Right lobe of liver (tissue), 6 donors: ENCODE results near the gene MYOF. TPM values are rescaled to one million over a fixed set of nuclear protein-coding genes. Genes with fewer than 3 reads are reported as not detected.

Experiments used
- ATAC-seq, 4 donors: fragments of 200-7000 bp; cut with Tn5 transposase; one replicate each; pipeline ENCODE4 v1.9.1; 2020; ENCODE audit warnings: mild to moderate bottlenecking in 4 of 4, moderate library complexity in 4 of 4
- DNase-seq, 3 donors: peaks; one replicate each; pipeline ENCODE4 v3.0.0-alpha.2; 2020
- H3K27ac ChIP-seq, 3 donors: fragments of 200-600 bp; one replicate each; pipeline ENCODE4 v1.8.0; 2022
- H3K27me3 ChIP-seq, 2 donors: fragments of 200-600 bp; one replicate each; pipeline ENCODE4 v1.8.0; 2022
- H3K36me3 ChIP-seq, 4 donors: fragments of 200-600 bp; sonication (generic) in 1 of 4; one replicate each; pipeline versions ENCODE4 v1.5.1 to v1.8.0; 2017 to 2022; ENCODE audit warnings: control low read depth in 1 of 4
- H3K4me1 ChIP-seq, 4 donors: fragments of 200-600 bp; sonication (generic) in 1 of 4; one replicate each; pipeline versions ENCODE4 v1.5.1 to v1.8.0; 2017 to 2022; ENCODE audit warnings: control low read depth in 1 of 4
- H3K4me3 ChIP-seq, 3 donors: fragments of 200-600 bp; one replicate each; pipeline ENCODE4 v1.8.0; 2022
- H3K9me3 ChIP-seq, 4 donors: fragments of 200-600 bp; sonication (generic) in 1 of 4; one replicate each; pipeline versions ENCODE4 v1.5.1 to v1.8.0; 2017 to 2022; ENCODE audit warnings: control low read depth in 1 of 4
- POLR2A ChIP-seq: fragments of 450-650 bp; IDR thresholded peaks from one replicate; pipeline ENCODE4 v1.6.1; 2017; ENCODE audit warnings: antibody characterized with exemption, mild to moderate bottlenecking
- WGBS: methylation state at CpG from one replicate; pipeline ENCODE4 v1.1.6; 2018; ENCODE audit warnings: low coverage, low lambda C conversion rate; ENCODE audit not compliant: insufficient coverage; ENCODE audit errors: missing lambda C conversion rate; 5-methylcytosine and 5-hydroxymethylcytosine counted together
- intact Hi-C, 2 donors: fragments of 100-400 bp; cut with DNase I; formaldehyde crosslinking; loops; one replicate each; pipeline versions ENCODE4 v1.11.2 to v1.14.1; 2022
- total RNA-seq, 6 experiments: library from RNA; depleted of rRNA in 2 of 6; stranded (reverse); fragments of >200 nt in 2 of 6; fragmentation: NEBNext Ultra II Directional in 3 of 6; extraction: Animal tissue kit (Norgen Biotek cat#: 25700) in 3 of 6; gene quantifications; one replicate each; pipeline versions ENCODE4 v1.1.0 to v1.2.4, GENCODE V29; 2016 to 2023
- TF ChIP-seq, protein P1 (sequence below), 4 donors: fragments of 200-600 bp in 3 of 4; fragments of 450-650 bp in 1 of 4; IDR thresholded peaks; one replicate each; pipeline versions ENCODE4 v1.5.1 to v1.8.0; 2016 to 2022; ENCODE audit warnings: antibody characterized with exemption in 4 of 4, mild to moderate bottlenecking in 2 of 4
- donor health status: DM: no; HTN: yes; CAD: no.
- donor health status: DM: no; HTN: no; CAD: no.
- donor health status: DM: no; HTN: no; CAD: no.
- donor health status: DM: no; HTN: yes; CAD: no.
- donor health status: DM: no; HTN: yes; CAD: no.

Gene MYOF
- total RNA-seq, 6 experiments from 2014 or later = 1.9 to 14.6 (median 3.2) TPM

DNA sequence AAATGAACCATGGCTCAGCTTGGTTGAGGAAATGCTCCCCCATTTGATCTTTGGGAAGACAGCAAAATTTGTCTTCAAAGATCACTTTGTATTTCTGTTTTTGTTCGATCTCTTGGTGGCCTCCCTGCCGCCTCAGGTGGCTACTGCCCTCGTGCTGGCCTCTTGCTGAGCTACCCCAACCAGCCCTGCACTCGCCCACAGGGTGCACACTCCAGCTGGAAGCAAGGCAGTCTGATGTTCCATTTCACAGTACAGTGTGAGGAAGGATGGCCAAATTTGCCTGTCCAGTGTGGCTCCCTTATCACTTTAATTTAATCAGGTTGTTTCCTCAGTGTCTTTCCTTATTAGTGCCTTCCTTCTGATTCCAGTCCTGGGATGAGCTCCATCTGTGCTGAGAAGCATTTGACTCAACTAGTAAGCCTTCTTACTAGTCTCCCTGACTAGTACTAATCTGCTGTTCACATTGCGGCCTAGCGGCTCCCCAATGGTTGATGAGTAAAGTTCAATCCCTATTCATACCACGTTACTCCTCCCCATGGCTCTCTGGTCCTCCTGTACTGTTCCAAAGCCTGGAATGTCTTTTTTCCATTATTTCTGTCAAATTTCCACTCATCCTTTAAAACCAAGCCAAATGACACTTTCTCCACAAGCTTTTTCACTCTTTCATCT lies 8.2 kb downstream of the MYOF start:
- TF ChIP-seq POLR2A = no peak
- TF ChIP-seq, protein P1, sequence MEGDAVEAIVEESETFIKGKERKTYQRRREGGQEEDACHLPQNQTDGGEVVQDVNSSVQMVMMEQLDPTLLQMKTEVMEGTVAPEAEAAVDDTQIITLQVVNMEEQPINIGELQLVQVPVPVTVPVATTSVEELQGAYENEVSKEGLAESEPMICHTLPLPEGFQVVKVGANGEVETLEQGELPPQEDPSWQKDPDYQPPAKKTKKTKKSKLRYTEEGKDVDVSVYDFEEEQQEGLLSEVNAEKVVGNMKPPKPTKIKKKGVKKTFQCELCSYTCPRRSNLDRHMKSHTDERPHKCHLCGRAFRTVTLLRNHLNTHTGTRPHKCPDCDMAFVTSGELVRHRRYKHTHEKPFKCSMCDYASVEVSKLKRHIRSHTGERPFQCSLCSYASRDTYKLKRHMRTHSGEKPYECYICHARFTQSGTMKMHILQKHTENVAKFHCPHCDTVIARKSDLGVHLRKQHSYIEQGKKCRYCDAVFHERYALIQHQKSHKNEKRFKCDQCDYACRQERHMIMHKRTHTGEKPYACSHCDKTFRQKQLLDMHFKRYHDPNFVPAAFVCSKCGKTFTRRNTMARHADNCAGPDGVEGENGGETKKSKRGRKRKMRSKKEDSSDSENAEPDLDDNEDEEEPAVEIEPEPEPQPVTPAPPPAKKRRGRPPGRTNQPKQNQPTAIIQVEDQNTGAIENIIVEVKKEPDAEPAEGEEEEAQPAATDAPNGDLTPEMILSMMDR (IDR thresholded peaks at IDR 0.05) = no peak
- ATAC-seq (no peak), DNase-seq (no peak)
- no peaks in the 10 kb centered on the region for H3K27me3 ChIP-seq
- WGBS = 78% methylated on average over 6 of the region's 7 CpGs
- intact Hi-C loops = no loop called here
- no peak overlapping the region for H3K4me3 ChIP-seq
- no peaks in the 10 kb centered on the region for H3K9me3 ChIP-seq
- no peaks in the 10 kb centered on the region for H3K4me1 ChIP-seq
- H3K27ac ChIP-seq = no peak overlapping the region
- no peaks in the 10 kb centered on the region for H3K36me3 ChIP-seq

DNA sequence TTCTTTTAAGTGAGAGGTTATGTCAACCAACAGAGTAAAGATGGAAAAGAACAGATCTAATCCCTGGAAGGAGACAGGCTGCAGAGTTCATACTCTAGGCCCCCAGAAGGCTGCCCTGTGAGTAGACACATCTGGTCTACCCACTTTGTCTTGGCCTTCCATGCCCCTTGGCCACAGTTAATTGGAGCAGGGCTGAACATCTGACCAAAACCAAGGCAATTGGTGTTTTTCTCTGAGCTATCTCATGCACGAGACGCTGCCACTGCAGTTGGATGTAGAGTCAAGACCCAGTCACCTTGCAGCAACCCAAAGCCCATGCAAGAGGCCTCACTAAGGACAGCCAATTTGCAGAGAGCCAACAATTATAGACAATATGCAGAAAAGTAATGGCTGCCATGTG lies 9.0 kb downstream of the MYOF start:
- Histone ChIP-seq H3K9me3 (no peaks in the 10 kb centered on the region), H3K4me1 (no peaks in the 10 kb centered on the region), H3K36me3 (no peaks in the 10 kb centered on the region), H3K4me3 (no peak overlapping the region), H3K27ac (no peak overlapping the region), H3K27me3 (no peaks in the 10 kb centered on the region)
- WGBS = no CpG with 5 or more reads among the region's 2 CpGs
- TF ChIP-seq, protein P1 (IDR thresholded peaks at IDR 0.05) = no peak
- no peak for TF ChIP-seq POLR2A
- ATAC-seq (no peak), DNase-seq (no peak)
- intact Hi-C loops = no loop called here

DNA sequence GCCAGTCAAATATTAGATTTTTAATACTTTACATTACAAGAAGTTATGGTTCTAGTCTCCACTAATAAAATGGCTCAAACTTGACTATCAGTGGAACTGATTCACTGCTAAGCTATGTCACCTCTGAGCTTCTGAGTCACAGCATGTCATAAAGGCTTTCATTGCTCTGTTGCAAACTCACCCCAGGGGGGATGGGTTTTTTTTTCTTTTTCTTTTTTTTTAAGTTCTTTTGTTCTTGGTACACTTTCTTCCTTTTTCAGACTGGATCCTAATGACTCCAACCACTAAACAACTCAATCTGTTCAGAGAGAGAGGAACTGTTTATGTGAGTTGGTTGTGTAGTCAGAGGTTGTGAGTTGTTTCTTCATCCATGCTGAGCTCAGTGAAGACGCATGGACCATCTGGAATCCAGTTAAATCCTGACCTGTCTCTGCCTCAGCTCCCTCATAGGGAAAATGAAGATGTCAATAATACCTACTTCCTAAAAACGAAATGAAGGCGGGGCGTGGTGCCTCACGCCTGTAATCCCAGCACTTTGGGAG lies 11.0 kb downstream of the MYOF start:
- ATAC-seq (peak in 1 of 4 donors; percentile 55), DNase-seq (no peak)
- Histone ChIP-seq H3K27me3 (no peaks in the 10 kb centered on the region), H3K4me1 (peaks cover 0 to 4% (median 0%) of the 10 kb centered on the region in 4 donors), H3K27ac (peak overlapping the region in 1 of 3 donors; percentile 36), H3K4me3 (no peak overlapping the region), H3K36me3 (no peaks in the 10 kb centered on the region), H3K9me3 (no peaks in the 10 kb centered on the region)
- WGBS = 85% methylated on average over 5 of the region's 5 CpGs
- intact Hi-C loops = no loop called here
- no peak for TF ChIP-seq POLR2A
- TF ChIP-seq, protein P1 (IDR thresholded peaks at IDR 0.05) = no peak

DNA sequence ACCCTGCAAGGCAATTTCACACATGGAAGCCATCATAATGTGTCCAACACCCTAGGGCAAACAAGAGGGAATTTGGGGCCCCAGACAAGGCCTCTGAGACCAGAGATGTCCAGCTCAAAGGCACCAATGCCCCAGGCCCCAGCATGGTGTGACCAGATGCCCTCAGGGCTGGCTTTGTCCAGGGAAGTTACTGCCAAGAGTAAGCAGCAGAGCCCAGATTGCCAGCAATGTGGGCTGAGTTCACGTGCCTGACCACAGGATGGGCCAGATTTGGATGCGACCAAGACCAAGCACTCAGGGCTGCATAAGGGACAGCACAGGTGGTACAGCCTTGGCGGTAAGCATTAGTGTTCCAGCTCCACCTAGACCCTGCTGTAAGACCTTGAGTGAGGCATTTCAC lies 12.7 kb downstream of the MYOF start:
- Histone ChIP-seq H3K36me3 (no peaks in the 10 kb centered on the region), H3K27me3 (no peaks in the 10 kb centered on the region), H3K4me3 (no peak overlapping the region), H3K4me1 (peaks cover 0 to 4% (median under 1%) of the 10 kb centered on the region in 4 donors), H3K9me3 (no peaks in the 10 kb centered on the region), H3K27ac (no peak overlapping the region)
- DNase-seq = no peak
- TF ChIP-seq, protein P1 (IDR thresholded peaks at IDR 0.05) = no peak
- no peak for TF ChIP-seq POLR2A
- WGBS = no CpG with 5 or more reads among the region's 3 CpGs
- intact Hi-C loops = no loop called here
- ATAC-seq = no peak
